Upper lobe of right lung (tissue), 1 donor: ENCODE data around the gene MRTFA. TPM values are rescaled to one million over a fixed set of nuclear protein-coding genes. Genes with fewer than 3 reads are reported as not detected.
A peak's percentile ranks its signal among the peaks of the same experiment; 100 is the strongest.
"Not testable (repeated sequence)": the region's sequence is repeated elsewhere in the genome, so short reads cannot be mapped to it uniquely, and the experiment has no call there.

Source experiments
- ATAC-seq: fragments of 200-7000 bp; cut with Tn5 transposase; one replicate; pipeline ENCODE4 v1.9.1; 2020; ENCODE audit warnings: mild to moderate bottlenecking, moderate library complexity
- DNase-seq: peaks from one replicate; pipeline ENCODE4 v3.0.0-alpha.2; 2020
- H3K27ac ChIP-seq: fragments of 200-600 bp; one replicate; pipeline ENCODE4 v1.8.0; 2022
- H3K27me3 ChIP-seq: fragments of 200-600 bp; one replicate; pipeline ENCODE4 v1.8.0; 2022; ENCODE audit warnings: mild to moderate bottlenecking
- H3K36me3 ChIP-seq: fragments of 200-600 bp; one replicate; pipeline ENCODE4 v1.8.0; 2022
- H3K4me1 ChIP-seq: fragments of 200-600 bp; one replicate; pipeline ENCODE4 v1.8.0; 2022
- H3K4me3 ChIP-seq: fragments of 200-600 bp; one replicate; pipeline ENCODE4 v1.8.0; 2022; ENCODE audit warnings: mild to moderate bottlenecking
- H3K9me3 ChIP-seq: fragments of 200-600 bp; one replicate; pipeline ENCODE4 v1.8.0; 2022
- CTCF ChIP-seq: fragments of 200-600 bp; IDR thresholded peaks from one replicate; pipeline ENCODE4 v1.8.0; 2022; ENCODE audit warnings: antibody characterized with exemption
- intact Hi-C: fragments of 100-400 bp; cut with DNase I; formaldehyde crosslinking; loops from one replicate; pipeline ENCODE4 v1.11.0; 2022
- total RNA-seq: library from RNA; stranded (reverse); fragmentation: NEBNext Ultra II Directional; extraction: Animal tissue kit (Norgen Biotek cat#: 25700); gene quantifications from one replicate; pipeline ENCODE4 v1.2.1, GENCODE V29; 2021
- donor health status: DM: no; HTN: yes; CAD: no; lungs with severe emphysema.

MRTFA gene
- total RNA-seq, 1 donor from 2014 or later, result 60.4 TPM

GRCh38 chr22:40633036-40633435, 3.5 kb downstream of the MRTFA start:
- H3K36me3 ChIP-seq, result no peaks in the 10 kb centered on the region
- peaks cover 33% of the 10 kb centered on the region for H3K4me1 ChIP-seq
- no peak overlapping the region for H3K4me3 ChIP-seq
- no peaks in the 10 kb centered on the region for H3K9me3 ChIP-seq
- intact Hi-C loops, result no loop called here
- H3K27ac ChIP-seq, result no peak overlapping the region
- ATAC-seq (no peak), DNase-seq (no peak)
- no peak for TF ChIP-seq CTCF
- no peaks in the 10 kb centered on the region for H3K27me3 ChIP-seq

GRCh38 chr22:40631925-40632324, 4.6 kb downstream of the MRTFA start:
- Histone ChIP-seq H3K4me3 (no peak overlapping the region), H3K9me3 (no peaks in the 10 kb centered on the region), H3K36me3 (no peaks in the 10 kb centered on the region), H3K27me3 (no peaks in the 10 kb centered on the region), H3K4me1 (peaks cover 27% of the 10 kb centered on the region), H3K27ac (no peak overlapping the region)
- intact Hi-C loops, result no loop called here
- DNase-seq (no peak), ATAC-seq (no peak)
- no peak for TF ChIP-seq CTCF

GRCh38 chr22:40628354-40629042, 8.0 kb downstream of the MRTFA start:
- H3K4me3 ChIP-seq, result no peak overlapping the region

GRCh38 chr22:40627612-40628011, 8.9 kb downstream of the MRTFA start:
- TF ChIP-seq CTCF, result no peak
- H3K4me1 ChIP-seq, result peaks cover 11% of the 10 kb centered on the region
- H3K9me3 ChIP-seq, result no peaks in the 10 kb centered on the region
- ATAC-seq, result no peak
- no peak overlapping the region for H3K4me3 ChIP-seq
- H3K27me3 ChIP-seq, result no peaks in the 10 kb centered on the region
- intact Hi-C loops, result no loop called here
- no peaks in the 10 kb centered on the region for H3K36me3 ChIP-seq
- H3K27ac ChIP-seq, result no peak overlapping the region
- DNase-seq, result no peak

More at GRCh38 chr22:40628354-40629042, 8.0 kb downstream of the MRTFA start:
- Histone ChIP-seq H3K36me3 (no peaks in the 10 kb centered on the region), H3K27ac (no peak overlapping the region), H3K4me1 (peaks cover 11% of the 10 kb centered on the region), H3K27me3 (no peaks in the 10 kb centered on the region), H3K9me3 (no peaks in the 10 kb centered on the region)
- DNase-seq (peak; percentile 19), ATAC-seq (peak; percentile 86)
- intact Hi-C loops, result no loop called here
- no peak for TF ChIP-seq CTCF

- H3K27ac ChIP-seq, result no peak overlapping the region
- DNase-seq (no peak), ATAC-seq (no peak)
- no peaks in the 10 kb centered on the region for H3K27me3 ChIP-seq
- intact Hi-C loops, result no loop called here
- TF ChIP-seq CTCF, result no peak
- H3K4me3 ChIP-seq, result no peak overlapping the region
- no peaks in the 10 kb centered on the region for H3K9me3 ChIP-seq
- H3K36me3 ChIP-seq, result no peaks in the 10 kb centered on the region
- peaks cover 11% of the 10 kb centered on the region for H3K4me1 ChIP-seq
Observed at GRCh38 chr22:40626851-40627250, 9.7 kb downstream of the MRTFA start.

GRCh38 chr22:40625794-40626193, 10.7 kb downstream of the MRTFA start:
- DNase-seq, result not testable (repeated sequence)

GRCh38 chr22:40625281-40625680, 11.2 kb downstream of the MRTFA start:
- peaks cover 11% of the 10 kb centered on the region for H3K4me1 ChIP-seq
- DNase-seq, H3K4me3 ChIP-seq, ATAC-seq, H3K9me3 ChIP-seq, H3K27ac ChIP-seq, H3K27me3 ChIP-seq, H3K36me3 ChIP-seq, intact Hi-C loops: not testable (repeated sequence)

More at GRCh38 chr22:40625794-40626193, 10.7 kb downstream of the MRTFA start:
- H3K27me3 ChIP-seq, ATAC-seq, intact Hi-C loops, H3K9me3 ChIP-seq, H3K27ac ChIP-seq, H3K36me3 ChIP-seq, H3K4me3 ChIP-seq: not testable (repeated sequence)
- peaks cover 11% of the 10 kb centered on the region for H3K4me1 ChIP-seq
